Activated CD4-positive, alpha-beta T cell treated with anti-CD3 and anti-CD28 coated beads for 1 hour (primary cell): ENCODE data around the gene LGI4.
"Not testable (repeated sequence)": the region's sequence is repeated elsewhere in the genome, so short reads cannot be mapped to it uniquely, and the experiment has no call there.

ENCODE experiments used
- DNase-seq: peaks from one replicate; pipeline ENCODE4 v3.0.0-alpha.2; 2020

Gene LGI4

GRCh38 chr19:35160629-35161433 lies 26.0 kb upstream of the LGI4 start:
- DNase-seq = no peak

GRCh38 chr19:35159606-35160005 lies 24.7 kb upstream of the LGI4 start:
- no peak for DNase-seq

- DNase-seq = no peak
Observed at GRCh38 chr19:35157431-35157830, 22.6 kb upstream of the LGI4 start.

- DNase-seq = no peak
Observed at GRCh38 chr19:35156673-35157014, 21.8 kb upstream of the LGI4 start.

GRCh38 chr19:35155981-35156672 lies 21.3 kb upstream of the LGI4 start:
- no peak for DNase-seq

- no peak for DNase-seq
Observed at GRCh38 chr19:35155441-35155840, 20.6 kb upstream of the LGI4 start.

GRCh38 chr19:35154525-35155406 lies 19.9 kb upstream of the LGI4 start, which contains the start of gene FXYD5:
TSS of gene FXYD5 (plus strand) at chr19:35154735. CDS start at chr19:35155551, 816 bp downstream.
- DNase-seq = peak; percentile 78

GRCh38 chr19:35153701-35154524 lies 19.1 kb upstream of the LGI4 start:
- peak; percentile 66 for DNase-seq

- not testable (repeated sequence) for DNase-seq
Observed at GRCh38 chr19:35153129-35153522, 18.3 kb upstream of the LGI4 start.

GRCh38 chr19:35151273-35152065 lies 16.6 kb upstream of the LGI4 start:
- DNase-seq = no peak

GRCh38 chr19:35150445-35150844 lies 15.6 kb upstream of the LGI4 start:
- no peak for DNase-seq

GRCh38 chr19:35149463-35149862 lies 14.6 kb upstream of the LGI4 start:
- no peak for DNase-seq

- no peak for DNase-seq
Observed at GRCh38 chr19:35146746-35147459, 12.0 kb upstream of the LGI4 start.

GRCh38 chr19:35144600-35145436 lies 10.0 kb upstream of the LGI4 start:
- peak; percentile 13 for DNase-seq

- no peak for DNase-seq
Observed at GRCh38 chr19:35144259-35144599, 9.4 kb upstream of the LGI4 start.

- no peak for DNase-seq
Observed at GRCh38 chr19:35143818-35144217, 9.0 kb upstream of the LGI4 start.

GRCh38 chr19:35143231-35143715 lies 8.4 kb upstream of the LGI4 start, which contains the start of gene FXYD7:
TSS of gene FXYD7 (plus strand) at chr19:35143255. CDS start at chr19:35143334, 79 bp downstream.
- DNase-seq = no peak

GRCh38 chr19:35142606-35143230 lies 7.9 kb upstream of the LGI4 start:
- DNase-seq = peak; percentile 66
